ENCODE data around the gene COL9A3.

COL9A3 gene

DNA sequence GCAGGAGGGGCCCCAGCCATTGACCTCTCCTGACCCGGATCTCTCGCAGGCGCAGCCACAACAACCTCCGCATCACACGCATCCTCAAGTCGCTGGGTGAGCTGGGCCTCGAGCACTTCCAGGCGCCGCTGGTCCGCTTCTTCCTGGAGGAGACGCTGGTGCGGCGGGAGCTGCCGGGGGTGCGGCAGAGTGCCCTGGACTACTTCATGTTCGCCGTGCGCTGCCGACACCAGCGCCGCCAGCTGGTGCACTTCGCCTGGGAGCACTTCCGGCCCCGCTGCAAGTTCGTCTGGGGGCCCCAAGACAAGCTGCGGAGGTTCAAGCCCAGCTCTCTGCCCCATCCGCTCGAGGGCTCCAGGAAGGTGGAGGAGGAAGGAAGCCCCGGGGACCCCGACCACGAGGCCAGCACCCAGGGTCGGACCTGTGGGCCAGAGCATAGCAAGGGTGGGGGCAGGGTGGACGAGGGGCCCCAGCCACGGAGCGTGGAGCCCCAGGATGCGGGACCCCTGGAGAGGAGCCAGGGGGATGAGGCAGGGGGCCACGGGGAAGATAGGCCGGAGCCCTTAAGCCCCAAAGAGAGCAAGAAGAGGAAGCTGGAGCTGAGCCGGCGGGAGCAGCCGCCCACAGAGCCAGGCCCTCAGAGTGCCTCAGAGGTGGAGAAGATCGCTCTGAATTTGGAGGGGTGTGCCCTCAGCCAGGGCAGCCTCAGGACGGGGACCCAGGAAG is 4.5 kb upstream of the COL9A3 start:
- DNase-seq, result no peak

DNA sequence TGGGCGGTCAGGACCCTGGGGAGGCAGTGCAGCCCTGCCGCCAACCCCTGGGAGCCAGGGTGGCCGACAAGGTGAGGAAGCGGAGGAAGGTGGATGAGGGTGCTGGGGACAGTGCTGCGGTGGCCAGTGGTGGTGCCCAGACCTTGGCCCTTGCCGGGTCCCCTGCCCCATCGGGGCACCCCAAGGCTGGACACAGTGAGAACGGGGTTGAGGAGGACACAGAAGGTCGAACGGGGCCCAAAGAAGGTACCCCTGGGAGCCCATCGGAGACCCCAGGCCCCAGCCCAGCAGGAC is 4.0 kb upstream of the COL9A3 start:
- DNase-seq, result no peak

GRCh38 chr20:62813588-62813987 is 3.3 kb upstream of the COL9A3 start:
- no peak for DNase-seq

- DNase-seq, result no peak
Measured at GRCh38 chr20:62814060-62814708, 2.7 kb upstream of the COL9A3 start.

GRCh38 chr20:62814709-62815065 is 2.2 kb upstream of the COL9A3 start:
- DNase-seq, result no peak

- DNase-seq, result peak; percentile 28
Measured at GRCh38 chr20:62815066-62815991, 1.5 kb upstream of the COL9A3 start.

DNA sequence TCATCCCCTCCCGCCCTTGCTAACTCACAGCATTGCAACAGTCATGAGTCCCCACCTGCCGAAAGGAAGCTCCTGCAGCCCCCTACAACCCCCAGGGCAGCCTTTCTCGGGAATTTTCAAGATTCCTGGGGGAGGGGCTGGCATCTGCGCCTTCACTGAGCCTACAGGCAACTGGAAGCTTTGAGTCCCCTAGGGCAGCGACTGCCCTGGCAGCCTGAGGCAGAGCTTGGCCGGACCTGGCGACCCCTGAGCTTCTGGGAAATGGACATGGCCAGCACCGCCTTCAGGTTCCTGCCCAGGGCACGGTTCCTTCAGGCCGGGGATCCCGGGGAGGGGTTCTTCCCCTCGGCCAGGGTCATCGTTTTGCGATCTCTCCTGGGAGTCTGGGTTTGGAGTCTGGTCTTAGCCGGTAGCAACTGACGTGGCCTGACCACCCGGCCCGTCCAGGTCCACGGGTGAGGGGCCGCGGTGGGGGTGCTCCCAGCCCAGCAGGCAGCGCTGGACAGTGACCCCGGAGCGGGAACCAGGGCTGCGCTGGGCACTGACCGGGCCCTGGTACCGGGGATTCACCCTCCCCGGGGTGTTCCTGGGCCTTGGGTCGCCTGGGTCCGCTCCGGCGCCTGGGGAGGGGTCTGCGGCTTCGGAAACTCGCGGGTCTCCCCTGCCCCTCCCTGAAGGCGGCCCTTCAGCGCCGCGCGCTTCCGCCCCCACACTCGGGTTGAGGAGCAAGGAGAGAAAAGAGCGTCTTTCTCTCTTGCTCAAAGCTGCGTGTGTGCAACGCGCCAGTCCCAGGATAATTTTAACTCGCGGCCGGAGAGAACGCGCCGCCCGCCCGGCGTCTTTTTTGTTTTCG is 593 bp upstream of the COL9A3 start:
- DNase-seq, result no peak

DNA sequence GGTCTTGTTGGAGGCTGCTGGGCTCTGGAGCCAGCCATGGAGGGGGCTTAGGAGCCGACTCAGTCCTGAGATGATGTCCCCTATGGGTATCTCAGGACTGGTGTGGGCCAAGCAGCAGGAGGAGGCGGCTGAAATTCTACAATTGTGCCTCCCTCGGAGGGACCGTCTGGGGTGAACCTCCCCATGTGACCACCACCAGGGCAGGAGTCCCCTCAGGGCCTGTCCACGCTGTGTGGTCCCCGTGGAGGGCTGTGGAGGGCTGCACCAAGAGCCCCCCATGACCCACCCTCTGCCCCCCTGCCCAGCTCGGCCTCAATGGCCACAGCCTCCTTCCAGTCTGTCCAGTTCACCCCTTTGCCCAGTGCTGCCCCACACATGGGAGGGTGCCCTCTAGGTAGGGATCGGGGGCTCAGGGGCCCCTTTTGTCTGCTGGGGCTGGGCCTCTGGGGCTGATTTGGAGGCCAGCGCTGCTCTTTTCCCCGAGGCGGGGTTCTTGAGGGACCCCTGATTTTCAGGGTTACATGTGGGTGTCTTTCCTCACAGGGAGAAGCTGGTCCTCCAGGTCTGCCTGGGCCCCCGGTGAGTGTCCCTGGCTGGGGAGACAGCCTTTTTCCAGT is 1.2 kb downstream of the COL9A3 start:
- DNase-seq, result no peak

- DNase-seq, result no peak
Measured at GRCh38 chr20:62818592-62819493, 2.0 kb downstream of the COL9A3 start.

DNA sequence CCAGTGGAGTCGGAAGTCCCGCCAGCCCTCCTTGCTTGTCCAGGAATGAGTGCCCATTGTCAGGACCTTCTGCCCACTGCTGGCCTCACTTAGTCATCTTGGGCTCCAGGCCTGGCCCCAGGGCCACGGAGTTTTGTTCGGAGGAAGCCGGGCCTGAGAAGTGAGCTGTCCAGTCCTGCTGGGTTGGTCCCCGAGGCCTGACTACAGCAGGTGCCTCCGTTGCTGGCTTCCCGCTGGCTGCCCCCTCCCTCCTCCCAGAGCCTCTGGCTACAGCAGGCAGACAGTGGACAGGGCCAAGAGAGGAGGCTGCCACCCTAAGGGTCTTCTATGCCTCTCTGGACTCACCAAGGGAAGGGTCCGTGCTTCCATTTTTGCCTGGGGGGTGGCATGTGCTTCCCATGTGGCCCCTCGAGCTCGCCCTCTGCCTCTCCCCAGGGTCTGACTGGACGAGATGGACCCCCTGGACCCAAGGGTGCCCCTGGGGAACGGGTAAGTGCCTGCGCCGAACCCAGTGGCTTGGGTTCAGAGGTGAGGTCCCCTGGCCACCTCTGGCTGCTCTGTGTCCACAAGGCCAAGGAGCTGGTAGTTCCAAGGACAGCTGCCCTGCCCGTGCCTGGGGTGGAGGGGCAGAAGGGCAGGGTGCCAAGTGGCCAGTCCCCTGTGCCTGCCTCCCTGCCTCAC is 2.8 kb downstream of the COL9A3 start:
- DNase-seq, result no peak

- no peak for DNase-seq
Measured at GRCh38 chr20:62820208-62820961, 3.5 kb downstream of the COL9A3 start.

DNA sequence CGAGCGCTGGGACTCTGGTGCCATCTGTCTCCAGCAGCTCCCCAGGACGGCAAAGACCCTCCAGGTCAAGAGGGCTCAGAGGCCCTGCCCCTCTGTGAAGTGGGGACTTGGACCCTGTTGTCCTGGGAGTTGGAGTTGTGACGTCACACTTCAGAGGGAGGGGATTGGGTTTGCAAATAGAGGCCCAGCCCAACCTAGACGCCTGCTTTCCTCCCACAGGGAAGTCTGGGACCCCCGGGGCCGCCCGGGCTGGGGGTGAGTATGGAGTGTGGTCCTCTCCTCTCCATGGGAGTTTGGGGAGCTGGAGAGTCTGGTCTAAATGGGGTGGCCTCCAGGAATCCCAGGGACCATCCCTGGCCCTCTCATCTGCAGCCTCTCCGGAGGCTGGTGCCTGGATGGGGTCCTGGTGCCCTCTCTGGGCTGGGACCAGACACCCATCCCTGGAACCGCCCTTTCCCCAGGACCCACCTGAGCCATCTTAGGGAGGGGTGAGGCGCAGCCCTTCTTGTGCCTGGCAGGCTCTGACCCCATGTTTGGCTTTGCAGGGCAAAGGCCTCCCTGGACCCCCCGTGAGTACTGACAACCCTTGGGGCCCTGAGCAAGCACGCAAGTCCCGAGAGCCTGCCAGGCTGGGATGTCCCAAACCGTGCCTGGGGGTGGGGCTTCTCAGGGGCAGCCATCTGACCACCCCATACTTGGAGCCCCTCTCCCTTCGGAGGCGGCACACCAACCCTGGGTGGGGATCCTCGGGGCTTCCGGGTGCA is 4.3 kb downstream of the COL9A3 start:
- no peak for DNase-seq

GRCh38 chr20:62821726-62822210 is 4.9 kb downstream of the COL9A3 start:
- DNase-seq, result no peak

- no peak for DNase-seq
Measured at GRCh38 chr20:62822239-62822787, 5.5 kb downstream of the COL9A3 start.

- DNase-seq, result no peak
Measured at GRCh38 chr20:62822788-62823651, 6.2 kb downstream of the COL9A3 start.

DNA sequence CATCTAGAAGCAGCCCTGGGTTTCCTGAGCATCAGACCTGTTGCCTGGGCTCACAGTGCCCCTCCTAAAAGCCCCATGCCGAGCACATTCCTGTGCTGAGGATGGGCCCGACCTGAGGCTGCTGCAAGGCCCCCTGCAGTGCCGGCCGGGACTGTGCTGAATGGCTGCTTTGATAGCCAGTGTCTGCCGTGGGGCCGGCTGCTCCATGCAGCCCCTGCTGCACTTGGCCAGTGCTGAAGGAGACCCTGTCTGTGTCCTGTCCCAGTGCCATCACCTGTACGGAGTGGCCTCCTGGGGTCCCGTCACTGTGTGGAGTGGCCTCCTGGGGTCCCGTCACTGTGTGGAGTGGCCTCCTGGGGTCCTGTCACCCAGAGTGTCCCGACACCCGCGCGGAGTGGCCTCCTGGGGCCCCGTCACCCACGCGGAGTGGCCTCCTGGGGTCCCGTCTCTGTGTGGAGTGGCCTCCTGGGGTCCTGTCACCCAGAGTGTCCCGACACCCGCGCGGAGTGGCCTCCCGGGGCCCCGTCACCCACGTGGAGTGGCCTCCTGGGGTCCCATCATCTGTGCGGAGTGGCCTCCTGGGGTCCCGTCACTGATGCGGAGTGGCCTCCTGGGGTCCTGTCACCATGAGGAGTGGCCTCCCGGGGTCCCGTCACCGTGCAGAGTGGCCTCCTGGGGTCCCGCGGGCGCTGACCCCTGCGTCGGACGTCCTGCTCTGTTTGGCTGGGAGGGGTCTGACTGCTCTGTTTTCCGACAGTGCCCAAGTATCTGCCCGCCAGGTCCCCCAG is 7.0 kb downstream of the COL9A3 start:
- no peak for DNase-seq
